MM.1S (cell line): ENCODE measurements around the gene CYP8B1.

Experiments
- DNase-seq: peaks from one replicate; pipeline ENCODE4 v3.0.0-alpha.2; 2015
- H2AFZ ChIP-seq: fragments of 300-600 bp; sonication (generic); 2 replicates; pipeline ENCODE4 v1.6.0; 2016; ENCODE audit warnings: antibody characterized with exemption, low read length
- H3F3A ChIP-seq: fragments of 300-600 bp; sonication (generic); 2 replicates; pipeline ENCODE4 v1.6.1; 2016; ENCODE audit warnings: mild to moderate bottlenecking, antibody characterized with exemption, low read length, moderate library complexity, mixed read lengths; ENCODE audit not compliant: insufficient read depth
- H3K27ac ChIP-seq: fragments of 300-600 bp; sonication (generic); 2 replicates; pipeline ENCODE4 v1.5.1; 2016; ENCODE audit warnings: mild to moderate bottlenecking, low read length
- H3K27me3 ChIP-seq: fragments of 300-600 bp; sonication (generic); replicated peaks from 2 replicates; pipeline ENCODE4 v1.6.0; 2016; ENCODE audit warnings: low read length; ENCODE audit not compliant: insufficient read depth
- H3K36me3 ChIP-seq: fragments of 300-600 bp; sonication (generic); replicated peaks from 2 replicates; pipeline ENCODE4 v1.6.1; 2016; ENCODE audit warnings: mild to moderate bottlenecking, low read length, mixed read lengths; ENCODE audit not compliant: insufficient read depth
- H3K4me1 ChIP-seq: fragments of 300-600 bp; sonication (generic); 2 replicates; pipeline ENCODE4 v1.6.1; 2016; ENCODE audit warnings: low read length, mixed read lengths
- H3K4me2 ChIP-seq: fragments of 300-600 bp; sonication (generic); 2 replicates; pipeline ENCODE4 v1.6.0; 2016; ENCODE audit warnings: low read depth, low read length
- H3K4me3 ChIP-seq: fragments of 300-600 bp; sonication (generic); 2 replicates; pipeline ENCODE4 v1.5.1; 2016; ENCODE audit warnings: low read length, mixed read lengths
- H3K79me2 ChIP-seq: fragments of 300-600 bp; sonication (generic); 2 replicates; pipeline ENCODE4 v1.6.1; 2016; ENCODE audit warnings: mixed run types, low read length, mixed read lengths
- H3K9ac ChIP-seq: fragments of 300-600 bp; sonication (generic); 2 replicates; pipeline ENCODE4 v1.6.1; 2016; ENCODE audit warnings: low read length, mixed read lengths
- H3K9me2 ChIP-seq: fragments of 300-600 bp; sonication (generic); replicated peaks from 2 replicates; pipeline ENCODE4 v1.6.1; 2016; ENCODE audit warnings: mild to moderate bottlenecking, low read length, mixed read lengths; ENCODE audit not compliant: insufficient read depth
- H3K9me3 ChIP-seq: fragments of 300-600 bp; sonication (generic); replicated peaks from 2 replicates; pipeline ENCODE4 v1.6.1; 2016; ENCODE audit warnings: mild to moderate bottlenecking, low read length, mixed read lengths; ENCODE audit not compliant: insufficient read depth
- H4K20me1 ChIP-seq: fragments of 300-600 bp; sonication (generic); 2 replicates; pipeline ENCODE4 v1.6.1; 2016; ENCODE audit warnings: mild to moderate bottlenecking, low read length, moderate library complexity, mixed read lengths; ENCODE audit not compliant: insufficient read depth
- EZH2 ChIP-seq: fragments of 300-600 bp; sonication (generic); optimal IDR thresholded peaks from 2 replicates; pipeline ENCODE3; 2017; ENCODE audit warnings: low read depth, mild to moderate bottlenecking, antibody characterized with exemption, low read length, mixed read lengths
- EZH2phosphoT487 ChIP-seq: fragments of 300-600 bp; sonication (generic); IDR thresholded peaks from 2 replicates; pipeline ENCODE4 v1.6.1; 2018; ENCODE audit warnings: antibody characterized with exemption, low read length
- TF ChIP-seq, protein P1 (sequence below): fragments of 300-600 bp; sonication (generic); IDR thresholded peaks from 2 replicates; pipeline ENCODE4 v1.5.1; 2016; ENCODE audit warnings: antibody characterized with exemption, low read length, mixed read lengths

The CYP8B1 gene

GRCh38 chr3:42867138-42867537 lies 8.5 kb downstream of the CYP8B1 start:
- Histone ChIP-seq H2AFZ (no peak overlapping the region), H3K9me2 (no peaks in the 10 kb centered on the region), H3K4me3 (no peak overlapping the region), H3K9me3 (no peaks in the 10 kb centered on the region), H4K20me1 (no peaks in the 10 kb centered on the region), H3K4me1 (no peaks in the 10 kb centered on the region), H3K9ac (no peak overlapping the region), H3K4me2 (no peak overlapping the region), H3K27ac (no peak overlapping the region), H3K36me3 (no peaks in the 10 kb centered on the region), H3K79me2 (no peaks in the 10 kb centered on the region), H3K27me3 (no peaks in the 10 kb centered on the region), H3F3A (no peaks in the 10 kb centered on the region)
- no peak for DNase-seq
- TF ChIP-seq EZH2 (no peak), EZH2phosphoT487 (no peak)
- TF ChIP-seq, protein P1, sequence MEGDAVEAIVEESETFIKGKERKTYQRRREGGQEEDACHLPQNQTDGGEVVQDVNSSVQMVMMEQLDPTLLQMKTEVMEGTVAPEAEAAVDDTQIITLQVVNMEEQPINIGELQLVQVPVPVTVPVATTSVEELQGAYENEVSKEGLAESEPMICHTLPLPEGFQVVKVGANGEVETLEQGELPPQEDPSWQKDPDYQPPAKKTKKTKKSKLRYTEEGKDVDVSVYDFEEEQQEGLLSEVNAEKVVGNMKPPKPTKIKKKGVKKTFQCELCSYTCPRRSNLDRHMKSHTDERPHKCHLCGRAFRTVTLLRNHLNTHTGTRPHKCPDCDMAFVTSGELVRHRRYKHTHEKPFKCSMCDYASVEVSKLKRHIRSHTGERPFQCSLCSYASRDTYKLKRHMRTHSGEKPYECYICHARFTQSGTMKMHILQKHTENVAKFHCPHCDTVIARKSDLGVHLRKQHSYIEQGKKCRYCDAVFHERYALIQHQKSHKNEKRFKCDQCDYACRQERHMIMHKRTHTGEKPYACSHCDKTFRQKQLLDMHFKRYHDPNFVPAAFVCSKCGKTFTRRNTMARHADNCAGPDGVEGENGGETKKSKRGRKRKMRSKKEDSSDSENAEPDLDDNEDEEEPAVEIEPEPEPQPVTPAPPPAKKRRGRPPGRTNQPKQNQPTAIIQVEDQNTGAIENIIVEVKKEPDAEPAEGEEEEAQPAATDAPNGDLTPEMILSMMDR = no peak

DNA sequence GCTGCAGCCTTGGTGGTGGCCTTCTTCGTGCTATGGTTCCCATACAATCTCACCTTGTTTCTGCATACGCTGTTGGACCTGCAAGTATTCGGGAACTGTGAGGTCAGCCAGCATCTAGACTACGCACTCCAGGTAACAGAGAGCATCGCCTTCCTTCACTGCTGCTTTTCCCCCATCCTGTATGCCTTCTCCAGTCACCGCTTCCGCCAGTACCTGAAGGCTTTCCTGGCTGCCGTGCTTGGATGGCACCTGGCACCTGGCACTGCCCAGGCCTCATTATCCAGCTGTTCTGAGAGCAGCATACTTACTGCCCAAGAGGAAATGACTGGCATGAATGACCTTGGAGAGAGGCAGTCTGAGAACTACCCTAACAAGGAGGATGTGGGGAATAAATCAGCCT lies 10.4 kb downstream of the CYP8B1 start:
- H3F3A ChIP-seq = no peaks in the 10 kb centered on the region
- no peaks in the 10 kb centered on the region for H3K79me2 ChIP-seq
- no peak overlapping the region for H3K9ac ChIP-seq
- no peaks in the 10 kb centered on the region for H3K4me1 ChIP-seq
- H2AFZ ChIP-seq = no peak overlapping the region
- no peak overlapping the region for H3K4me3 ChIP-seq
- no peak overlapping the region for H3K27ac ChIP-seq
- TF ChIP-seq, protein P1 = no peak
- TF ChIP-seq EZH2 (no peak), EZH2phosphoT487 (no peak)
- H3K27me3 ChIP-seq = no peaks in the 10 kb centered on the region
- H3K36me3 ChIP-seq = no peaks in the 10 kb centered on the region
- no peaks in the 10 kb centered on the region for H3K9me2 ChIP-seq
- no peak overlapping the region for H3K4me2 ChIP-seq
- no peaks in the 10 kb centered on the region for H4K20me1 ChIP-seq
- no peak for DNase-seq
- H3K9me3 ChIP-seq = no peaks in the 10 kb centered on the region

- no peak for DNase-seq
- no peaks in the 10 kb centered on the region for H3K4me1 ChIP-seq
- no peaks in the 10 kb centered on the region for H3K27me3 ChIP-seq
- H3K79me2 ChIP-seq = no peaks in the 10 kb centered on the region
- H3K9ac ChIP-seq = no peak overlapping the region
- H3K4me2 ChIP-seq = no peak overlapping the region
- no peak for TF ChIP-seq EZH2phosphoT487
- TF ChIP-seq EZH2 = no peak
- TF ChIP-seq, protein P1 = no peak
- H3F3A ChIP-seq = no peaks in the 10 kb centered on the region
- no peaks in the 10 kb centered on the region for H3K9me3 ChIP-seq
- H3K4me3 ChIP-seq = no peak overlapping the region
- no peak overlapping the region for H2AFZ ChIP-seq
- H3K27ac ChIP-seq = no peak overlapping the region
- H3K9me2 ChIP-seq = no peaks in the 10 kb centered on the region
- no peaks in the 10 kb centered on the region for H3K36me3 ChIP-seq
- H4K20me1 ChIP-seq = no peaks in the 10 kb centered on the region
These were observed 11.2 kb downstream of the CYP8B1 start for GRCh38 chr3:42864321-42864950.
